ENCODE data around the gene CFAP99. TPM values are rescaled to one million over a fixed set of nuclear protein-coding genes. Genes with fewer than 3 reads are reported as not detected.

Gene CFAP99
- total and polyA plus RNA-seq, 2 experiments from 2014 or later, result not detected

DNA sequence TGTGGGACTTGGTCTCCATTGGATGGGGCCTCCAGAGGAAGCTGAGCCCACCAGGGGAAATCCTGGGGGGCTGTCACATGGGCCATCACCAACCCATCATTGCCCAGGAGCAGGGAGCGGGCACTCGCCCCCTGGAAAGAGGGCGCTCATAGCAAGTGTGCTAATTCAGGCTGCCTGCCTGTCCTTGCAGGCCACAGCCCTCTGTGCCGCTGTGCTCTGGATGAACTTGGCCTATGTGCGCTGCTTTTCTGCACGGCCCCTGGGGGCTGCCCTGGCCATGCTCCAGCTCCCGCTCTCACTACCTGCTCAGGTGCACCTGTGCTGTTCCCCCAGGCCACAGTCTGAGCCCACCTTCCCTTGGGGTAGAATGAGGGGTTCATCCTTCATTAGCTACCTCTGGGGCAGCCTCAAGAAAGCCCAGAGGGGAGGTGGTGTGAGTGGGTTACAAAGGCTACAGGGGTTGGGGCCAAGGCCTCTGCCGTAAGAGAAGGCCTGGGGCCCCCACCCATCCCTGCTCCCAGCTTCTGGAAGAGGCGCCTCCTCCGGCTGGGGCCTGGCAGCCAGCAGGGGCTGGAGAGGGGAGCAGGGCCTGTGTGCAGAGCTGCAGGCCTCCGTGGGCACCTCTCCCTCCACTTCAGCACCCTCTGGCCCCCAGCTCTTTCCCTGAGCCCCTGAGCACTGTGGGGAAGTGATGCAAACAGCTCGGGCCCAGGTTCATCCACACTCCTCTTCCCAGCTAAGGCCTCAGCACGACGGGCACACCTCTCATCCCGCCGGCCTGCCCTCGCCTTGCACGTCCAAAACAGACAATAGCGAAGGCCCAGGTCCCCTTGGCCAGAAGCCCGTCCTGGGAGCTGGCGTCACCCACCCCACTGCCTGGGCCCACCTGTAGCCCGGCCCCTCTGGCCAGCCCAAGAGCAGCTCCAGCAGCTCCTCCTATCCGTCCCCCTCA is 8.9 kb downstream of the CFAP99 start (continued):
- TF ChIP-seq, protein P1, sequence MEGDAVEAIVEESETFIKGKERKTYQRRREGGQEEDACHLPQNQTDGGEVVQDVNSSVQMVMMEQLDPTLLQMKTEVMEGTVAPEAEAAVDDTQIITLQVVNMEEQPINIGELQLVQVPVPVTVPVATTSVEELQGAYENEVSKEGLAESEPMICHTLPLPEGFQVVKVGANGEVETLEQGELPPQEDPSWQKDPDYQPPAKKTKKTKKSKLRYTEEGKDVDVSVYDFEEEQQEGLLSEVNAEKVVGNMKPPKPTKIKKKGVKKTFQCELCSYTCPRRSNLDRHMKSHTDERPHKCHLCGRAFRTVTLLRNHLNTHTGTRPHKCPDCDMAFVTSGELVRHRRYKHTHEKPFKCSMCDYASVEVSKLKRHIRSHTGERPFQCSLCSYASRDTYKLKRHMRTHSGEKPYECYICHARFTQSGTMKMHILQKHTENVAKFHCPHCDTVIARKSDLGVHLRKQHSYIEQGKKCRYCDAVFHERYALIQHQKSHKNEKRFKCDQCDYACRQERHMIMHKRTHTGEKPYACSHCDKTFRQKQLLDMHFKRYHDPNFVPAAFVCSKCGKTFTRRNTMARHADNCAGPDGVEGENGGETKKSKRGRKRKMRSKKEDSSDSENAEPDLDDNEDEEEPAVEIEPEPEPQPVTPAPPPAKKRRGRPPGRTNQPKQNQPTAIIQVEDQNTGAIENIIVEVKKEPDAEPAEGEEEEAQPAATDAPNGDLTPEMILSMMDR (conservative IDR thresholded peaks at IDR 0.05; ENCODE audit: low read depth in 2 of 2), result no peak
- TF ChIP-seq EZH2phosphoT487 (IDR thresholded peaks at IDR 0.05; ENCODE audit: unreplicated experiment) (no peak), CREB1 (CRISPR knock-in tag; IDR thresholded peaks at IDR 0.05; ENCODE audit: low read depth) (no peak), STAT1 (IDR thresholded peaks at IDR 0.05; ENCODE audit: unreplicated experiment) (no peak), ZNF462 (CRISPR knock-in tag; IDR thresholded peaks at IDR 0.05) (no peak)

Data from GM23338 (cell line).